Endothelial cell of umbilical vein (primary cell): ENCODE results near the gene ORC5. TPM values are rescaled to one million over a fixed set of nuclear protein-coding genes. Genes with fewer than 3 reads are reported as not detected.
A peak's percentile ranks its signal among the peaks of the same experiment; 100 is the strongest.

ENCODE experiments used
- BruUV-seq: library from RNA; stranded (reverse); fragments of 400-500 nt; replicated peaks from 2 replicates; lab custom pipeline; 2021; lab: Mats Ljungman, UMichigan
- CTCF ChIA-PET: fragments of 300-600, 350-600 bp; sonication (Branson Sonifier 250); formaldehyde crosslinking; loops from one replicate; lab custom pipeline; 2021; ENCODE audit warnings: antibody characterized with exemption, inconsistent platforms; lab: Charles Lee
- POLR2A ChIA-PET: fragments of 300-600, 350-600 bp; sonication (Branson Sonifier 250); formaldehyde crosslinking; loops from one replicate; lab custom pipeline; 2021; ENCODE audit warnings: antibody characterized with exemption, inconsistent platforms; lab: Charles Lee
- DNase-seq: peaks from one replicate; pipeline ENCODE4 v3.0.0-alpha.2; 2011; ENCODE audit warnings: low read depth, low spot score
- FAIRE-seq: peaks from 2 replicates; lab custom pipeline; 2011; peaks lifted over from hg19 to GRCh38; lab: Jason Lieb, UNC
- H2AFZ ChIP-seq: 2 replicates; pipeline ENCODE4 v1.6.0; 2012; ENCODE audit warnings: low read depth, low read length, control low read depth, inconsistent platforms
- H3K27ac ChIP-seq: 2 replicates; pipeline ENCODE4 v1.5.1; 2011; ENCODE audit warnings: low read depth, mild to moderate bottlenecking, control low read depth, low read length, moderate library complexity; ENCODE audit not compliant: insufficient read depth
- H3K27me3 ChIP-seq, 2 experiments: 2 replicates each; pipeline versions ENCODE4 v1.6.0 to v1.6.1; 2011; ENCODE audit warnings: low read length in 2 of 2, mixed read lengths in 1 of 2; ENCODE audit not compliant: control insufficient read depth in 2 of 2, insufficient read depth in 2 of 2
- H3K36me3 ChIP-seq, 2 experiments: 2 replicates in 1 of 2; 3 replicates in 1 of 2; pipeline ENCODE4 v1.5.1; 2011; ENCODE audit warnings: low read length in 2 of 2, mild to moderate bottlenecking in 1 of 2, moderate library complexity in 1 of 2; ENCODE audit not compliant: control insufficient read depth in 2 of 2, insufficient read depth in 2 of 2; ENCODE audit errors: extremely low read depth in 1 of 2
- H3K4me1 ChIP-seq: 3 replicates; pipeline ENCODE4 v1.5.1; 2011; ENCODE audit warnings: mild to moderate bottlenecking, low read length; ENCODE audit not compliant: control insufficient read depth, insufficient read depth; ENCODE audit errors: extremely low read depth
- H3K4me2 ChIP-seq: 2 replicates; pipeline ENCODE4 v1.6.1; 2011; ENCODE audit warnings: low read length, control low read depth, mixed read lengths; ENCODE audit not compliant: insufficient read depth
- H3K4me3 ChIP-seq, 3 experiments: fragments of 200-600 bp in 1 of 3; sonication (generic), shearing (Covaris generic) in 1 of 3; replicated peaks in 1 of 3; 2 replicates each; pipeline ENCODE4 v1.5.1; 2011 to 2016; ENCODE audit warnings: control low read depth in 3 of 3, low read length in 3 of 3, mild to moderate bottlenecking in 2 of 3, inconsistent platforms in 1 of 3, low read depth in 1 of 3, moderate library complexity in 1 of 3; ENCODE audit not compliant: insufficient read depth in 1 of 3
- H3K79me2 ChIP-seq: 2 replicates; pipeline ENCODE4 v1.6.0; 2012; ENCODE audit warnings: low read length, inconsistent platforms; ENCODE audit not compliant: control insufficient read depth, insufficient read depth
- H3K9ac ChIP-seq: replicated peaks from 2 replicates; pipeline ENCODE3; 2011; ENCODE audit warnings: low read length, control low read depth; ENCODE audit not compliant: insufficient read depth; ENCODE audit errors: extremely low read depth
- H3K9me1 ChIP-seq: replicated peaks from 3 replicates; pipeline ENCODE4 v1.6.0; 2011; ENCODE audit warnings: mild to moderate bottlenecking, low read length; ENCODE audit not compliant: control insufficient read depth, insufficient read depth; ENCODE audit errors: extremely low read depth
- H3K9me3 ChIP-seq: replicated peaks from 2 replicates; pipeline ENCODE4 v1.5.1; 2012; ENCODE audit warnings: low read length, inconsistent platforms; ENCODE audit not compliant: control insufficient read depth, insufficient read depth
- H4K20me1 ChIP-seq: replicated peaks from 2 replicates; pipeline ENCODE3; 2011; ENCODE audit warnings: mild to moderate bottlenecking, low read length; ENCODE audit not compliant: control insufficient read depth, insufficient read depth; ENCODE audit errors: extremely low read depth
- EZH2 ChIP-seq: IDR thresholded peaks from 2 replicates; pipeline ENCODE4 v1.6.1; 2012; ENCODE audit warnings: borderline replicate concordance, low read depth, mild to moderate bottlenecking, moderate library complexity, low read length, inconsistent platforms; ENCODE audit not compliant: severe bottlenecking
- FOS ChIP-seq: IDR thresholded peaks from 2 replicates; pipeline ENCODE4 v1.6.1; 2011; ENCODE audit warnings: mild to moderate bottlenecking, low read length, moderate library complexity, borderline replicate concordance; ENCODE audit not compliant: insufficient read depth
- GATA2 ChIP-seq: IDR thresholded peaks from 2 replicates; pipeline ENCODE4 v1.7.0; 2011; ENCODE audit warnings: low read depth, mild to moderate bottlenecking, moderate library complexity, mixed read lengths, low read length; ENCODE audit not compliant: insufficient read length, insufficient read depth
- JUN ChIP-seq: IDR thresholded peaks from 2 replicates; pipeline ENCODE4 v1.6.1; 2011; ENCODE audit warnings: borderline replicate concordance, low read depth; ENCODE audit not compliant: insufficient read length, insufficient read depth
- MAX ChIP-seq: IDR thresholded peaks from 2 replicates; pipeline ENCODE4 v1.6.1; 2011; ENCODE audit not compliant: insufficient read depth, insufficient read length
- MYC ChIP-seq: IDR thresholded peaks from one replicate; pipeline ENCODE4 v1.6.1; 2011; ENCODE audit warnings: mild to moderate bottlenecking, low read depth, low read length
- POLR2A ChIP-seq: IDR thresholded peaks from 2 replicates; pipeline ENCODE4 v1.6.1; 2012; ENCODE audit warnings: low read depth, mild to moderate bottlenecking, control low read depth, low read length
- POLR2AphosphoS5 ChIP-seq: IDR thresholded peaks from 2 replicates; pipeline ENCODE4 v1.6.1; 2012; ENCODE audit warnings: low read depth, mild to moderate bottlenecking, control low read depth, low read length, moderate library complexity; ENCODE audit not compliant: insufficient read depth
- dilution Hi-C: fragments of 300-500 bp; cut with MboI; formaldehyde crosslinking; loops from one replicate; pipeline ENCODE4 v1.15.0; 2019; ENCODE audit warnings: low sequenced_read_pairs; ENCODE audit not compliant: extremely low pct_ligation_motif_present
- intact Hi-C: fragments of 100-400 bp; cut with micrococcal nuclease; formaldehyde crosslinking; loops from one replicate; pipeline ENCODE4 v1.10.0; 2022
- polyA plus RNA-seq, 4 experiments: library from polyadenylated mRNA; depleted of rRNA in 3 of 4; stranded (reverse) in 3 of 4; unstranded in 1 of 4; fragments of >200 nt; gene quantifications; 2 replicates each; pipeline versions ENCODE4 v1.2.1 to v1.2.3, GENCODE V29; 2011 to 2012; ENCODE audit warnings: missing spikeins in 1 of 4
- total RNA-seq: library from RNA; stranded (reverse); gene quantifications from 2 replicates; pipeline ENCODE4 v1.2.3, GENCODE V29; 2021
- TF ChIP-seq, protein P1 (sequence below), 2 donors: IDR thresholded peaks; 1 replicate in 1 of 2; 2 replicates in 1 of 2; pipeline ENCODE4 v1.5.1; 2011; ENCODE audit warnings: low read length in 2 of 2, mild to moderate bottlenecking in 2 of 2, moderate library complexity in 2 of 2, control low read depth in 1 of 2, inconsistent platforms in 1 of 2, low read depth in 1 of 2; ENCODE audit not compliant: insufficient read depth in 1 of 2; ENCODE audit errors: extremely low read depth in 1 of 2

ORC5 gene
- total and polyA plus RNA-seq, 2 donors (not counting 3 experiments of a cell fraction or from before 2014, with no cell fraction given), result 7.9 to 21.1 TPM

DNA sequence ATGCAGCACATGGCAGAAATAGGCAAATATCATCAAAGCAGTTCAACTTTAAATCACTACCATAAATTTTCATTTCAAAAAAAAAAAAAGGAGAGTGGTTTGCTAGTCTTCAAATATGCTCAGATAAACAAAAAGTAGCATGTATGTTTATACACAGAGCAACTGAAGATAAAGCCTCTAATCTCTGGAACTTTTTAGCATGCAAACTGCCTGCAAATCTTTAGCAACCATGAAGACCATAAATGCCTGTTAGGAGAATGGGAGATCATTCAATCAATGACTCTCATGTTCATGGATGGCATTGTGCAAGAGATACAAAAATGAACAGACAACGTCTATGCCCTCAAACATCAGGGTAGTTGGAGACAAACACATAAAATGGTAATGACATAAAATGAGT is 57.3 kb downstream of the ORC5 start:
- dilution Hi-C loops (no loop called here), intact Hi-C loops (loop anchor here (10.0 kb wide), 1 partner anchor 396 kb away; no protein-coding TSS in a partner anchor)
- H3K4me3 ChIP-seq, result no peak overlapping the region
- no peak overlapping the region for H3K27ac ChIP-seq
- H3K4me2 ChIP-seq, result no peak overlapping the region
- CTCF ChIA-PET, result no interaction called here
- no peaks in the 10 kb centered on the region for H3K27me3 ChIP-seq
- H2AFZ ChIP-seq, result no peak overlapping the region
- H3K79me2 ChIP-seq, result no peaks in the 10 kb centered on the region
- H3K9me3 ChIP-seq, result no peaks in the 10 kb centered on the region
- no peak overlapping the region for H3K9ac ChIP-seq
- H3K9me1 ChIP-seq, result peaks cover 4% of the 10 kb centered on the region
- POLR2A ChIA-PET, result no interaction called here
- no peak for DNase-seq
- no peaks in the 10 kb centered on the region for H3K4me1 ChIP-seq
- no peaks in the 10 kb centered on the region for H4K20me1 ChIP-seq
- peak; percentile 12 for FAIRE-seq
- no peak for TF ChIP-seq FOS
- TF ChIP-seq MAX, result no peak
- TF ChIP-seq GATA2, result no peak
- TF ChIP-seq MYC, result no peak
- no peak for TF ChIP-seq POLR2AphosphoS5
- TF ChIP-seq POLR2A, result no peak
- TF ChIP-seq, protein P1, sequence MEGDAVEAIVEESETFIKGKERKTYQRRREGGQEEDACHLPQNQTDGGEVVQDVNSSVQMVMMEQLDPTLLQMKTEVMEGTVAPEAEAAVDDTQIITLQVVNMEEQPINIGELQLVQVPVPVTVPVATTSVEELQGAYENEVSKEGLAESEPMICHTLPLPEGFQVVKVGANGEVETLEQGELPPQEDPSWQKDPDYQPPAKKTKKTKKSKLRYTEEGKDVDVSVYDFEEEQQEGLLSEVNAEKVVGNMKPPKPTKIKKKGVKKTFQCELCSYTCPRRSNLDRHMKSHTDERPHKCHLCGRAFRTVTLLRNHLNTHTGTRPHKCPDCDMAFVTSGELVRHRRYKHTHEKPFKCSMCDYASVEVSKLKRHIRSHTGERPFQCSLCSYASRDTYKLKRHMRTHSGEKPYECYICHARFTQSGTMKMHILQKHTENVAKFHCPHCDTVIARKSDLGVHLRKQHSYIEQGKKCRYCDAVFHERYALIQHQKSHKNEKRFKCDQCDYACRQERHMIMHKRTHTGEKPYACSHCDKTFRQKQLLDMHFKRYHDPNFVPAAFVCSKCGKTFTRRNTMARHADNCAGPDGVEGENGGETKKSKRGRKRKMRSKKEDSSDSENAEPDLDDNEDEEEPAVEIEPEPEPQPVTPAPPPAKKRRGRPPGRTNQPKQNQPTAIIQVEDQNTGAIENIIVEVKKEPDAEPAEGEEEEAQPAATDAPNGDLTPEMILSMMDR (IDR thresholded peaks at IDR 0.05; ENCODE audit: extremely low read depth in 1 of 2, insufficient read depth in 1 of 2, low read depth in 1 of 2, low read length in 2 of 2), result no peak
- no peak for TF ChIP-seq EZH2
- no peak for TF ChIP-seq JUN
- no peaks in the 10 kb centered on the region for H3K36me3 ChIP-seq
- BruUV-seq, result no TSS peak
